ENCODE results near the gene SMIM11. TPM values are rescaled to one million over a fixed set of nuclear protein-coding genes. Genes with fewer than 3 reads are reported as not detected.

SMIM11 gene
- total and polyA plus RNA-seq, 10 of the 15 experiments (the other 5 are each of a cell fraction or from before 2014, with no cell fraction given) = 4.8 to 43.1 (median 16.0) TPM

- CTCF ChIA-PET = interaction anchor here (0.7 to 11.7 kb wide), 4 partner anchors 12 to 442 kb away, joined by 3 to 349 read pairs (median 13); no protein-coding TSS in a partner anchor
- no peak overlapping the region for H3K9ac ChIP-seq (ENCODE audit: control insufficient read depth, insufficient read depth, low read length)
- H3K27me3 ChIP-seq (replicated peaks in 1 of 2; ENCODE audit: control insufficient read depth in 2 of 2, insufficient read depth in 2 of 2, low read length in 1 of 2) = no peaks in the 10 kb centered on the region; a peak in 1 of 4 replicates
- H4K20me1 ChIP-seq (ENCODE audit: control insufficient read depth, insufficient read depth) = no peaks in the 10 kb centered on the region
- WGBS (ENCODE audit: insufficient coverage, insufficient replicate concordance, low lambda C conversion rate, missing lambda C conversion rate) = 46% methylated on average over 10 of the region's 10 CpGs
- POLR2A ChIA-PET = no interaction called here
- intact Hi-C loops (cut with micrococcal nuclease; ENCODE audit: unreplicated experiment) (no loop called here), in situ Hi-C loops (cut with MboI) (loop anchor here (5.0 kb wide), 1 partner anchor 424 kb away; no protein-coding TSS in a partner anchor)
- H3K27ac ChIP-seq (ENCODE audit: control insufficient read depth, insufficient read depth) = no peak overlapping the region
- H3K4me3 ChIP-seq = no peak overlapping the region
- H3K4me1 ChIP-seq (ENCODE audit: control insufficient read depth, insufficient read depth, low read length) = no peaks in the 10 kb centered on the region
- DNase-seq (ENCODE audit: low read depth, low spot score) (no peak), FAIRE-seq (no peak), ATAC-seq (no peak)
- no peak overlapping the region for H2AFZ ChIP-seq (ENCODE audit: control insufficient read depth, low read depth, low read length)
- no TSS peak for BruUV-seq (replicated peaks)
- no peaks in the 10 kb centered on the region for H3K9me3 ChIP-seq (replicated peaks; ENCODE audit: control insufficient read depth, insufficient read depth, low read length)
- no peaks in the 10 kb centered on the region for H3K36me3 ChIP-seq (ENCODE audit: control insufficient read depth in 2 of 2, insufficient read depth in 2 of 2, low read length in 1 of 2)
- no peaks in the 10 kb centered on the region for H3K79me2 ChIP-seq (ENCODE audit: control insufficient read depth, insufficient read depth, low read length)
- RAD21 ChIA-PET (ENCODE audit: unreplicated experiment) = interaction anchor here (11.0 kb wide), 1 partner anchor 424 kb away, joined by 241 read pairs; no protein-coding TSS in a partner anchor
- no peak overlapping the region for H3K4me2 ChIP-seq (ENCODE audit: control insufficient read depth, insufficient read depth)
- SMC1A ChIA-PET (ENCODE audit: uncharacterized antibody, unreplicated experiment) = interaction anchor here (0.6 to 6.6 kb wide), 4 partner anchors 44 to 427 kb away, joined by 3 to 169 read pairs (median 3); no protein-coding TSS in a partner anchor
- TF ChIP-seq NR2F1 (conservative IDR thresholded peaks at IDR 0.05) (no peak), MLLT1 (IDR thresholded peaks at IDR 0.05) (no peak), RAD51 (IDR thresholded peaks at IDR 0.05) (no peak), ZBTB33 (IDR thresholded peaks at IDR 0.05) (no peak), CEBPZ (IDR thresholded peaks at IDR 0.05; ENCODE audit: low read depth, low read length) (no peak), SKIL (IDR thresholded peaks at IDR 0.05; ENCODE audit: low read depth, poor library complexity, severe bottlenecking) (no peak), PAX8 (IDR thresholded peaks at IDR 0.05) (no peak), PRDM15 (CRISPR knock-in tag; IDR thresholded peaks at IDR 0.05) (no peak), NFYB (IDR thresholded peaks at IDR 0.05; ENCODE audit: insufficient read depth, low read depth, low read length) (no peak), ASH2L (IDR thresholded peaks at IDR 0.05; ENCODE audit: borderline replicate concordance, low read depth) (no peak), FOXK2 (IDR thresholded peaks at IDR 0.05) (no peak)
Measured at GRCh38 chr21:34345892-34346291, 29.4 kb upstream of the SMIM11 start.
